22Rv1 (cell line): ENCODE measurements around the gene PLXNA4.

Experiments
- CTCF ChIP-seq: fragments of 450-650 bp; IDR thresholded peaks from 2 replicates; pipeline ENCODE4 v1.5.1; 2017; ENCODE audit warnings: mild to moderate bottlenecking
- ZFX ChIP-seq: fragments of 450-650 bp; IDR thresholded peaks from 2 replicates; pipeline ENCODE4 v1.6.1; 2017; ENCODE audit warnings: antibody characterized with exemption, borderline replicate concordance

- TF ChIP-seq CTCF (no peak), ZFX (no peak)
Observed at GRCh38 chr7:132290021-132290420, 286.2 kb downstream of the PLXNA4 start.
